ENCODE measurements around the gene ZDHHC14.

DNA sequence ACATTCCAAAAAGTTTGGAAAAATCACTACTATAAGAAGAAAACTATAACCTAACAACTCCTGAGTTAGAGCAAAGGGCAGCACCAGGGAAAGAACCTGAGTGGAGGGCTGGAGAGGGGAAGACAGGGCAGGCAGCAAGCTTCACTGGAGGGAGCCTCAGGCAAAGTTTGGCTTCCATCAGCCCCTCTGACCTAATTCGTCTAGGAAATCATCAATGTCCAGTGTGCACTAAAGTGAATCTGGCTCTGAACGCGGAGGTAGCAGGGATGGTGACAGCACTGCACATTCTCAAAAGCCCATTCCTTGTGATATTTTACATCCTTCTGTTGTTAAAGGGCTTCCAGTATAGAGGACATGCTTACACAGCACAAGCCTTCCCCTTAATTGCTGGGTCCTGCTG lies 87.1 kb downstream of the ZDHHC14 start:
- TF ChIP-seq CTCF (IDR thresholded peaks at IDR 0.05), result no peak
- no peak for TF ChIP-seq POLR2AphosphoS5 (IDR thresholded peaks at IDR 0.05)
- TF ChIP-seq EP300 (IDR thresholded peaks at IDR 0.05), result no peak
- no peak for TF ChIP-seq POLR2A (IDR thresholded peaks at IDR 0.05)
